AG09309 (cell line): ENCODE measurements around the gene ZCWPW1.

Source experiments
- DNase-seq: peaks from one replicate; pipeline ENCODE4 v3.0.0-alpha.2; 2010; ENCODE audit warnings: low read depth
- H3K4me3 ChIP-seq: 2 replicates; pipeline ENCODE4 v1.5.1; 2011; ENCODE audit warnings: mild to moderate bottlenecking, low read depth, low read length, moderate library complexity; ENCODE audit not compliant: control insufficient read depth
- CTCF ChIP-seq: IDR thresholded peaks from 2 replicates; pipeline ENCODE4 v1.5.1; 2011; ENCODE audit warnings: mild to moderate bottlenecking, low read depth, low read length, inconsistent platforms; ENCODE audit not compliant: insufficient read depth, control insufficient read depth; ENCODE audit errors: missing control alignments

The ZCWPW1 gene

DNA sequence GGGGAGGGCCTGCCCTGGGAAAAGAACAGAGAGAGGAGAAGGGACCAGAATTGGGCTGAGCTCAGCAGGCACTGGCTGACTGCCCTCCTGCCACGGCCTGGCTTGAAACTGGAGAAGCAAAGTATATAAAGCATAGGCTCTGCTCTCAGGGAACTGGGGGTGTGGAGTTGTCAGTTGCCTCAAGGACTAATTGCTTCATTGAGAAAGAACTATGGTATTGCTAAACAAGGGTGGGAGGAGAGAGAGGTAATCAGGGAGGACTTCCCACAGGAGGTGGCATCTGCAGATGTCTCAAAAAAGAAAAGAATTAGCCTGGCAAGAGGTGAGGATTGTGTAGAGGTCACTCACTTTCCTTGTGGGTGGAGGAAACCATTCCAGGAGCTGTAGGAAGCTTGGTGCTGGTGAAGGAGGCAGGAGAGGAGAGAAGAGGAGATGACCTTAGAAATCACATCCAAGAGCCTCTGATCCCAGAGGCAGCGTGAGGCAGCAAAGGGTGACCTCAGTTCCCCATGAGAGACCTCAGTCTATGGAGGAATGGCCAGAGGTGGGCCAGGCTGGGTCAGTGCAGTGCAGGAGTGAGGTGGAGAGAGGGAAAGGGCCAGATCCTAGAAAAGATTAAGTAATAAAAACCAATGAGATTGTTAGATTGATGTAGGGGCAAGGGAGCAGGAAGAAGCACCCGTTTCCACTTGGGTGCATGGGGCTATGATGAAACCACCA is 68.2 kb downstream of the ZCWPW1 start:
- H3K4me3 ChIP-seq: no peak overlapping the region
- no peak for DNase-seq
- no peak for TF ChIP-seq CTCF

DNA sequence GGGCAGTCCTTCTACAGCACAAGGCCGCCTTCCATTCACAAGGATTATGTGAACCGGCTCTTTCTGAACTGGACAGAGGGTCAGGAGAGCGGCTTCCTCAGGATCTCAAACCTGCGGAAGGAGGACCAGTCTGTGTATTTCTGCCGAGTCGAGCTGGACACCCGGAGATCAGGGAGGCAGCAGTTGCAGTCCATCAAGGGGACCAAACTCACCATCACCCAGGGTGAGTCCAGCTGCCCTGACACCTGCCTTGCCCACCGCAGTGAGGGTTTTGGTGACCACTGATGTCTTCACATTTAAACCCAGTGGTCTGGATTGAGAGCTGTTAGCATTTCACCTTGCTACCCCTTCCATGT is 69.7 kb downstream of the ZCWPW1 start:
- no peak for DNase-seq
- no peak for TF ChIP-seq CTCF
- no peak overlapping the region for H3K4me3 ChIP-seq

DNA sequence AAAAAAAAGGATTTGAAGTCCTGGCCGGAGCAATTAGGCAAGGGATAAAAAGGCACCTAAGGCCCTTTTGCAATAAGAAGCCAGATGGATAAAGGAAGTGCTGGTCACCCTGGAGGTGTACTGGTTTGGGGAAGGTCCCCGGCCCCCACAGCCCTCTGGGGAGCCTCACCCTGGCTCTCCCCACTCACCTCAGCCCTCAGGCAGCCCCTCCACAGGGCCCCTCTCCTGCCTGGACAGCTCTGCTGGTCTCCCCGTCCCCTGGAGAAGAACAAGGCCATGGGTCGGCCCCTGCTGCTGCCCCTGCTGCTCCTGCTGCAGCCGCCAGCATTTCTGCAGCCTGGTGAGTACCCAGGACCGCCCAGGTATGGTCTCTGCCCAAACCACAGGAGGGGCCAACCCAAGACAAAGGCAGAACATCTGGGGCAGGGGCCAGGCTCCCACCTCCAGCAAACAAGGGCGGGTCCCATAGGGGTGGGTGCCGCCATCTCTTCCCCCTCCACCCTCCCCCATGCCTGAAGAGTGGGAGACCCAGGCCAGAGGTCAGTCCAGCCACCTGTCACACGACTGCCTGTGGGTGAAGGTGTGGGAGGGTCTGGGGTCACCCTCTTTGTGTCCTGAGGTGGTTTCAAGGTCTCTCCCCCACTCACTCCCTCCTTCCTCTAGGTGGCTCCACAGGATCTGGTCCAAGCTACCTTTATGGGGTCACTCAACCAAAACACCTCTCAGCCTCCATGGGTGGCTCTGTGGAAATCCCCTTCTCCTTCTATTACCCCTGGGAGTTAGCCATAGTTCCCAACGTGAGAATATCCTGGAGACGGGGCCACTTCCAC is 70.3 kb downstream of the ZCWPW1 start, which contains the start of gene PILRB:
TSS of gene PILRB (plus strand) at position 91 of the 830 bp plus-strand sequence. CDS start at position 277, 186 bp downstream.
- DNase-seq: no peak
- H3K4me3 ChIP-seq: no peak within 1 kb of the TSS
- TF ChIP-seq CTCF: no peak

DNA sequence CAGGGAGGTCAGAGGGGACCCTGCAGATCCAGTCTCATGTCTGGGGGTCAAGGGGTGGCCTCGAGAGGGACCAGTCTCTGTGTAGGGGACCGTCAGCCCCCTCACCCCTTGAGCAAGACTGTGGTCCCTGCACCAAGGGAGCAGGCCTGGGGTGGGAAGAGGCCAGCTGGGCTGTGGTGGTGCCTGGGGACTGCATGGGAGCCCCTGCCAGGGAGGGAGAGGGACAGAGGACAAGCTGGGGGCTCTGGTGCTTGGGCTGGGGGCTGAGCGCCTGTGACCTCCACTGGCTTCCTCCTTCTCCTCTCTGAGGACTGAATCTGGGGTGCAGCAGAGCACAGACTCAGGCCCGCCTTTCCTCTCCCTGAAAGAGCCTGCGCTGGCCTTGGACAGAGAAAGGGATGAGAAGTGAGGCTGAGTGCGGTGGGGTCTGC is 71.4 kb downstream of the ZCWPW1 start:
- DNase-seq: no peak
- no peak for TF ChIP-seq CTCF
- H3K4me3 ChIP-seq: no peak overlapping the region

DNA sequence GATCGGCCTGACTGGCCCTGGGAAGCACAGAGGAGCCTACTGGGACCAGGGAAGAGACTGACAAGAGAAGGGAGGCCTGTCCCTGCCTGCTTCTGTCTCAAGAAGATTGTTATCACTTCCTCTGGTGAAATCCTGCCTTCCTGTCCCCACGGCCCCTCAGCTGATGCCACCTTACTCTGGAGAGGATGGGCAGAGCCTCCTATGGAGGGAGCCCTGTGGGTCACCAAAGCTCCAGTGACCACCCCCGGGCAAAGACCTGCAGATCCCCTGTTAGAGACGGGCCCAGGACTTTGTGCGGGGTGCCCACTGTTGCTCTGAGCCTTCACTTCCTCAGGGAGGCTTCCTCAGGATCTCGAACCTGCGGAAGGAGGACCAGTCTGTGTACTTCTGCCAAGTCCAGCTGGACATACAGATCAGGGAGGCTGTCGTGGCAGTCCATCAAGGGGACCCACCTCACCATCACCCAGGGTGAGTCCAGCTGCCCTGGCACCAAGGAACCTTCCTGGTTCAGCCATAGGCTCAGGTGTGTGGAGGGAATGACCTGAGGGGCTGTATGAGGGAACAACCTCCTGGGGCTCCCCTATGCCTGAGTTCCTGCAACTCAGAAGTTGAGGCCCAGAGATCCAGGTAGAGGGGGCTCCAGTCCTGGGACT is 72.0 kb downstream of the ZCWPW1 start:
- no peak overlapping the region for H3K4me3 ChIP-seq
- no peak for DNase-seq
- TF ChIP-seq CTCF: no peak

DNA sequence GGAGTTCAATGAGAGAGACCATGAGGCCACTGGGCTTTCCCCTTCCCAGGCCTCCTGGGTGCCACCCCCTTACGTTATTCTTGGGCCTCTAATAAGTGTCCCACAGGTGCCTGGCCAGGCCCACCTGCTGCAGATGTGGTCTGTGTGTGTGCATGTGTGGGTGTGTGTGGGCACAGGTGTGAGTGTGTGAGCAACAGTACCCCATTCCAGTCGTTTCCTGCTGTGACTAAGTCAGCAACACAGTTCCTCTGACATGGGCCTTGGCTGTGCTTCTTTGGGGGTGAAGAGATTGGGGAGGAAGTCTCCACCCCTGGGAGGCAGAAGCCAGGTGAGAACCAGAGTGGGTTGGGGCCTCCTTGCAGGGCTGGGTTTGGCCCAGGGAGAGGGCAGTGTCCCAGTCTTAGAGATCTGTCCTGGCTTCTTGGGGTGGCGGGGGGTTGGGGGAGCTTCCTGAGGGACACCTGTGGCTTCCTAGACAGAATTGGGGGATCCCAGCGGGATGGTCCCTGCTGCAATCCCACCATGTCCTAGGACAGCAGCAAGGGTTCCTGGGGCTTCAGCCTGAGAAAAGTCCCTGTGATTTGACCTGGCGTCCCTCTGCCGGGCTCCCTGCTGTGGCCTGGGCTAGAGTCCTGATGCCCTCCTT is 74.7 kb downstream of the ZCWPW1 start:
- no peak overlapping the region for H3K4me3 ChIP-seq
- no peak for DNase-seq
- TF ChIP-seq CTCF: no peak
